Esophagus squamous epithelium (tissue), 5 donors: ENCODE measurements around the gene DLX1. TPM values are rescaled to one million over a fixed set of nuclear protein-coding genes. Genes with fewer than 3 reads are reported as not detected.

Experiments
- DNase-seq: peaks from one replicate; lab custom pipeline; 2025; lab: John Stamatoyannopoulos, UW
- H3K27ac ChIP-seq, 4 donors: fragments of 200-600 bp; sonication (generic); one replicate each; pipeline ENCODE4 v1.5.1; 2016 to 2019; ENCODE audit warnings: mild to moderate bottlenecking in 1 of 4
- H3K27me3 ChIP-seq, 4 donors: fragments of 200-600 bp; sonication (generic); 1 replicate in 3 of 4; 2 replicates in 1 of 4; pipeline versions ENCODE4 v1.5.1 to v1.6.0; 2017 to 2021; ENCODE audit warnings: antibody characterized with exemption in 1 of 4
- H3K36me3 ChIP-seq, 3 donors: fragments of 200-600 bp; sonication (generic); one replicate each; pipeline ENCODE4 v1.5.1; 2016 to 2019
- H3K4me1 ChIP-seq, 3 donors: fragments of 200-600 bp; sonication (generic); one replicate each; pipeline ENCODE4 v1.5.1; 2017 to 2019
- H3K4me3 ChIP-seq, 4 donors: fragments of 200-600 bp; sonication (generic); 1 replicate in 3 of 4; 2 replicates in 1 of 4; pipeline ENCODE4 v1.5.1; 2016 to 2019; ENCODE audit warnings: mild to moderate bottlenecking in 2 of 4, moderate library complexity in 1 of 4
- H3K9me3 ChIP-seq, 3 donors: fragments of 200-600 bp; sonication (generic); one replicate each; pipeline ENCODE4 v1.5.1; 2016 to 2019
- CTCF ChIP-seq, 6 experiments: fragments of 450-650 bp in 4 of 6; fragments of 200-600 bp in 2 of 6; sonication (generic) in 2 of 6; IDR thresholded peaks; one replicate each; pipeline ENCODE4 v1.5.1; 2016 to 2019; ENCODE audit warnings: antibody characterized with exemption in 6 of 6, mild to moderate bottlenecking in 4 of 6, moderate library complexity in 4 of 6
- POLR2A ChIP-seq, 4 donors: fragments of 450-650 bp; IDR thresholded peaks; one replicate each; pipeline ENCODE4 v1.6.1; 2017; ENCODE audit warnings: antibody characterized with exemption in 4 of 4, mild to moderate bottlenecking in 4 of 4, moderate library complexity in 3 of 4
- WGBS, 2 donors: methylation state at CpG; one replicate each; pipeline ENCODE4 v1.1.5; 2018; 5-methylcytosine and 5-hydroxymethylcytosine counted together
- intact Hi-C: fragments of 100-400 bp; cut with DNase I; formaldehyde crosslinking; loops from one replicate; pipeline ENCODE4 v1.15.0; 2022
- total RNA-seq, 4 donors: library from RNA; depleted of rRNA; stranded (reverse); fragments of >200 nt; gene quantifications; one replicate each; pipeline ENCODE4 v1.1.0, GENCODE V29; 2016
- donor health status: DM: yes; HTN: yes; CAD: no.

DLX1 gene
- total RNA-seq, 4 donors from 2014 or later, result not detected

- intact Hi-C loops, result no loop called here
- Histone ChIP-seq H3K4me3 (no peak overlapping the region), H3K4me1 (no peaks in the 10 kb centered on the region), H3K9me3 (no peaks in the 10 kb centered on the region), H3K36me3 (no peaks in the 10 kb centered on the region), H3K27ac (no peak overlapping the region), H3K27me3 (no peaks in the 10 kb centered on the region)
- 89 to 90% methylated on average over 2 of the region's 2 CpGs for WGBS, 2 donors
- DNase-seq, result no peak
- TF ChIP-seq CTCF (IDR thresholded peaks at IDR 0.05), result no peak
- no peak for TF ChIP-seq POLR2A (IDR thresholded peaks at IDR 0.05)
Observed at GRCh38 chr2:172049567-172050120, 35.7 kb upstream of the DLX1 start.

GRCh38 chr2:172050479-172051125 lies 34.7 kb upstream of the DLX1 start:
- no peaks in the 10 kb centered on the region for H3K36me3 ChIP-seq
- no peak for DNase-seq
- no peaks in the 10 kb centered on the region for H3K27me3 ChIP-seq
- H3K9me3 ChIP-seq, result no peaks in the 10 kb centered on the region
- no peaks in the 10 kb centered on the region for H3K4me1 ChIP-seq
- H3K27ac ChIP-seq, result no peak overlapping the region
- TF ChIP-seq POLR2A (IDR thresholded peaks at IDR 0.05), result no peak
- TF ChIP-seq CTCF (IDR thresholded peaks at IDR 0.05), result no peak
- WGBS, 2 donors, result 78 to 86% methylated on average over 1 of the region's 1 CpG
- no peak overlapping the region for H3K4me3 ChIP-seq
- intact Hi-C loops, result no loop called here

GRCh38 chr2:172052000-172052983 lies 33.0 kb upstream of the DLX1 start:
- H3K4me3 ChIP-seq, result no peak overlapping the region
- intact Hi-C loops, result no loop called here
- H3K9me3 ChIP-seq, result no peaks in the 10 kb centered on the region
- no peak overlapping the region for H3K27ac ChIP-seq
- no peaks in the 10 kb centered on the region for H3K36me3 ChIP-seq
- no peaks in the 10 kb centered on the region for H3K4me1 ChIP-seq
- 54 to 63% methylated on average over 4 of the region's 4 CpGs for WGBS, 2 donors
- TF ChIP-seq CTCF (IDR thresholded peaks at IDR 0.05) (no peak), POLR2A (IDR thresholded peaks at IDR 0.05) (no peak)
- DNase-seq, result no peak
- H3K27me3 ChIP-seq, result no peaks in the 10 kb centered on the region

GRCh38 chr2:172053486-172053885 lies 31.8 kb upstream of the DLX1 start:
- no peak overlapping the region for H3K4me3 ChIP-seq
- H3K27me3 ChIP-seq, result no peaks in the 10 kb centered on the region
- no peaks in the 10 kb centered on the region for H3K9me3 ChIP-seq
- H3K36me3 ChIP-seq, result no peaks in the 10 kb centered on the region
- TF ChIP-seq CTCF (IDR thresholded peaks at IDR 0.05) (no peak), POLR2A (IDR thresholded peaks at IDR 0.05) (no peak)
- DNase-seq, result no peak
- 90 to 95% methylated on average over 1 of the region's 1 CpG for WGBS, 2 donors
- no peaks in the 10 kb centered on the region for H3K4me1 ChIP-seq
- no peak overlapping the region for H3K27ac ChIP-seq
- intact Hi-C loops, result no loop called here

- no peak for DNase-seq
- intact Hi-C loops, result no loop called here
- H3K4me3 ChIP-seq, result no peak overlapping the region
- no peaks in the 10 kb centered on the region for H3K27me3 ChIP-seq
- H3K4me1 ChIP-seq, result no peaks in the 10 kb centered on the region
- no peak overlapping the region for H3K27ac ChIP-seq
- 95% methylated on average over 2 of the region's 2 CpGs; no CpG with 5 or more reads in 1 of the 2 donors for WGBS, 2 donors
- TF ChIP-seq POLR2A (IDR thresholded peaks at IDR 0.05) (no peak), CTCF (IDR thresholded peaks at IDR 0.05) (no peak)
- no peaks in the 10 kb centered on the region for H3K36me3 ChIP-seq
- H3K9me3 ChIP-seq, result no peaks in the 10 kb centered on the region
Observed at GRCh38 chr2:172056293-172056692, 29.0 kb upstream of the DLX1 start.
